HG03280 (cell line): ENCODE results near the gene CCDC136.

ENCODE experiments used
- ATAC-seq: cut with Tn5 transposase; IDR thresholded peaks from one replicate; pipeline ENCODE4 v1.9.1; 2021; ENCODE audit warnings: mild to moderate bottlenecking, moderate library complexity; ENCODE audit not compliant: unreplicated experiment

The CCDC136 gene

DNA sequence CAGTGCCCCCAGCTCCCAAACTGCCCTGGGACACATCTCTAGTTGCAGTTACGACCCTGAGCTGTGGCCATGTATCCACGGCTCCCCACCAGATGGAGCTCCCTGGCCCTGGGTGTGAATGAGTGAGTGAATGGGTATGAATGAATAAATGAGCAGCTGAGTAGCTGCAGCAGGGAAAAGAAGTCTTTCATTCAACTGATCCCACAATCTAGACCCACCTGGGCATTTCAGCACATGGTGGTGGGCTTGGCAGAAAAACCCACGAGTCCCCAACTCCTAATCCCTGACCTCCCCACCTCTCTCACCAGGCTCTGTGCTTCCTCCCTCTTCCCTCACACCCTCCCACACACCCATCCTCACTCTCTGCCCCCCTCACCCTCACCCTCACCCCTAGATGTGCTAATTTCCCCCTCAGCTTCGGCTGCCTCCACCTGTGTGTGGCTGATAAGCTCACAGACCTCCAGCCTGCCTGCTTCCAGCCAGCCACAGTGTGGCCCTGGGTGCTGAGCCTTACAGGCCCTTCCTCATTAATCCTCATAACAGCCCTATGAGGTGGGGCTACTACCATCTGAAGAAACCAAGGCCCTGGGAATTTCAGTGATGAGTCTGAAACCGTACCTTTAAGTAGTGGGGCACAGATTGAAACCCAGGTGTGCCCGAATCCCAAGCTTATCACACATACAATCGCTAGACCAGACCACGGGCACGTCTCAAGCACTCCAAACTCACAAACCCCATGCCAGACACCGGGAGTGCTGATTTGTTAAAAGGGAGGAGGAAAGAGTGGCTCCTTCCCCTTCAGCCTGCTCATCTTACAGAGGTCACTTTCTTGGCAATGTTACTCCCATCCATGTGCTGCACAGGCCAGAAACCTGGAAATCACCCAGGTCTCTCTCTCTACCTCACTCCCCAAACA is 68.6 kb downstream of the CCDC136 start:
- no peak for ATAC-seq

DNA sequence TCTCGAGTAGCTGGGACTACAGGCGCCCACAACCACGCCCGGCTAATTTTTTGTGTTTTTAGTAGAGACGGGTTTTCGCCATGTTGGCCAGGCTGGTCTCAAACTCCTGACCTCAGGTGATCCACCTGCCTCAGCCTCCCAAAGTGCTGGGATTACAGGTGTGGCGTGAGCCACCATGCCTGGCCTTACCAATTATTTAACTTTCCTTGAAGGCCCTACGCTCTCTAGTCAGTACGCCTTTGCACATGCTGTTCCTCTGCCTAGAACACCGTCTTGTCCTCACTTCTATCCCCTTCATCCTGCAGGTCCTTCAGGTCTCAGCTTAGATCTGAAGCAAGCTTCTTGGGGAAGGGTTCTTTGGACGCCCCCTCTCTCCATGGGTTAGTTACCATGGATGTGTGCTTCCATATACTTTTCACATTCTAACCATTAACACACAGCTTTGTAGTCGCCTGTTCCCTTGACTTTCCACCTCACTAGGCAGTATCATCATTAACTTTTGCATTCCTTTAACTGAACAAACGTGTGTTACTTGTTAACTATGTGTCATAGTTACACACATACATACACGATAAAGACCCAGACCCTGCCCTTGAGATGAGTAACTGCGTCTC is 70.3 kb downstream of the CCDC136 start:
- ATAC-seq, result no peak

GRCh38 chr7:128862571-128863432 is 71.0 kb downstream of the CCDC136 start, which contains the start of gene ATP6V1F:
Gene ATP6V1F, plus strand, starts transcription at chr7:128862856. Its CDS starts 49 bp downstream, at chr7:128862905.
- peak; percentile 85 for ATAC-seq

DNA sequence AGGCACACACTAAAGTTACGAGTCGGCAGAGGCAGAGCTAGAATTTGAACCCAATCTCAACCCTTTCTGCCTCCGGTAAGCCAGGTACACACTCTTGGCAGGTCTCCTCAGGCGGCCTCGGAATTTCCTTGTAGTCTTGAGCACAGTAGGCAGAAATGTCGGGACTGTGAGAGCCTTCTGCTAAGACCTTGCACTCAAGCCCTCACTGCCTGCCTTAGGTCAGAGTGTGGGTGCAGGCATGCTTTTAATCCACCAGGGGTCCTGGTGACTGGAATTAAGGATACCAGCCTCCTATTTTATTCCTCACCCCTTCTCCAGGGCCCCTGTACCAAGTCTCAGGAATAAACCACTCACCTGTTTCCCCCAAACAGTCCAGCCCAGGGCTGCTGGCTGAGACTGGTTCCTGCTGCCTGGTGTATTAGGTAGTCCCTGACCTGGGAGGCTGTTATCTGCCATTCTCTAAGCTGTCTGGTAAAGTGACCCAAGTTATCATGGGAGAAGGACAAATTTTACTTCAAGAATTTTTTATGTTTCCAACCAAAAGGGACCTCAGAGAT is 71.7 kb downstream of the CCDC136 start:
- peak; percentile 45 for ATAC-seq

DNA sequence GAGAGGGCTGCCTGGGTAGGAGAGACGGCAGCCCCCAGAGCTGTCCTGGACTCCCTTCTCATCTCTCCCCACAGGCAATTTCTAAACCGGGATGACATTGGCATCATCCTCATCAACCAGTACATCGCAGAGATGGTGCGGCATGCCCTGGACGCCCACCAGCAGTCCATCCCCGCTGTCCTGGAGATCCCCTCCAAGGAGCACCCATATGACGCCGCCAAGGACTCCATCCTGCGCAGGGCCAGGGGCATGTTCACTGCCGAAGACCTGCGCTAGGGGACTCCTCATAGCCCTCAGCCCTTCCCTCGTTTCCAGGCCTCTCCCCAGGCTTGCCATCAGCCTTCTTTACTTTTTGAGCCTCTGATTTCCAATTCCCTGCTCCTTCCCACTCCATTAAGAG is 73.5 kb downstream of the CCDC136 start:
- no peak for ATAC-seq

DNA sequence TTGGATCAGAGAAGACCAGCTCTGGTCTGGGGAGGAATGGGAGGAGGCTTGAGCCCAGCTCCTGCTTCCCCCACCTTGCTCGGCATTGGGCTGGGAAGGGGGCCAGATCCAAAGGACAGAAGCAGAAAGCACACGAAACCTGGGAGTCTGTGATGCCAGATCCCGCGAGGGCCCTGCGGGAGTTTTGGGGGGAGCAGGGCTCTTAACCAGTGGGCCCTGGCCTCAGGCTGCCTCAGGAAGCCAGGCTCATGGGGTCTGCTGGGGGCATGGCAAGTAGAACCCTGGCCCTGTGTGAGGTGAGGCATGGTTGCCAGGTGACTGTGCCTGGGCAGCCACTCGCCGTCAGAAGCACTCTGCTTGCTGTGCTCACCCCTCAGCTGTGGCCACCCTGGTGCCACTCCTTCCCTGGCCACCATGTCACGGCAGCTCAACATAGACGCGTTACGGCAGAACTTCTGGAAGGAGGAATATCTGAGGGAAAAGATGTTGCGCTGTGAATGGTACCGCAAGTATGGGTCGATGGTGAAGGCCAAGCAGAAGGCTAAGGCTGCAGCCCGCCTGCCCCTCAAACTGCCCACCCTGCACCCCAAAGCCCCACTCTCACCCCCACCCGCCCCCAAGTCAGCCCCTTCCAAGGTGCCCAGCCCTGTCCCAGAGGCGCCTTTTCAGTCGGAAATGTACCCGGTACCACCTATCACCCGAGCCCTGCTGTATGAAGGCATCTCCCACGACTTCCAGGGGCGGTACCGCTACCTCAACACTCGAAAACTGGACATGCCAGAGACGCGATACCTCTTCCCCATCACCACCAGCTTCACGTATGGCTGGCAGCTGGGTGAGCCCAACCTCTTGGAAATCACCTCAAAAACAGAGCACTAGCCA is 74.5 kb downstream of the CCDC136 start:
- ATAC-seq, result no peak

GRCh38 chr7:128867241-128867640 is 75.5 kb downstream of the CCDC136 start:
- ATAC-seq, result no peak

DNA sequence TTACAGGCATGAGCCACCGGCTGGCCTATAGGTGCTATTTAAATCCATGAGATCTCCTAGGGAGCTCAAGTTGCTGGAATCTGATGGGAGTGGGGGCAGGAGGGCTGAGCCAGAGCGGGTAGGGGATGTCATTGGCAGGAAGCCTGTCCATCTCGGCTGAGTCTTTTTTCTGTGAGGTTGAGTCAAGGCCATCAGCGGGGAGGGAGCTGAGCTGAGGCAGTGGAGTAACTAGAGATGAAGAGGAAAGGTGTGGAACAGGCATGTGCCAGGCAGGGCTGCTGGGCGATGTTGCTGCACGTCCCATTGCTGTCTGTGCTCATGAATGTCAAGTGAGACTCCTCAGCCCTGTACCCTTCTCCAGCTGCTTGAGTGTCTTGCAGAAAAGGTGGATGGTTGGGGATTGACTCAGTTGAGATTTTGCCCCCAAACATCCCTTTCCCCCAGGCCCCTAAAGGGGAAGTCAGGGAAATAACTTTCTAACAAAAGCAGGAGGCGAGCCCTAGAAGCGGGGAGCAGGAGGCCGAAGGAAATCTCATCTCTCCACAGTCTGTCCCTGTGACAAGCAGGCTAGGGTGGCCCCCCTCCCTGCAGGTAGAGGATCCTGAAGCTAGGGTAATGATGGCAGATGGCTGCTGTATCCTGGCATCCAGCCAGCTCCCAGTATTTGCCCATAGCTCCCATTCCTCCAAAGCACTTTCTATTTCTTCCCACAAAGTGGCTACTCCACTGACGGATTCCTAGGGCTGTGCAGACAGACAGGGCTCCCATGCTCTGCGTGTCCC is 76.3 kb downstream of the CCDC136 start:
- ATAC-seq, result no peak

DNA sequence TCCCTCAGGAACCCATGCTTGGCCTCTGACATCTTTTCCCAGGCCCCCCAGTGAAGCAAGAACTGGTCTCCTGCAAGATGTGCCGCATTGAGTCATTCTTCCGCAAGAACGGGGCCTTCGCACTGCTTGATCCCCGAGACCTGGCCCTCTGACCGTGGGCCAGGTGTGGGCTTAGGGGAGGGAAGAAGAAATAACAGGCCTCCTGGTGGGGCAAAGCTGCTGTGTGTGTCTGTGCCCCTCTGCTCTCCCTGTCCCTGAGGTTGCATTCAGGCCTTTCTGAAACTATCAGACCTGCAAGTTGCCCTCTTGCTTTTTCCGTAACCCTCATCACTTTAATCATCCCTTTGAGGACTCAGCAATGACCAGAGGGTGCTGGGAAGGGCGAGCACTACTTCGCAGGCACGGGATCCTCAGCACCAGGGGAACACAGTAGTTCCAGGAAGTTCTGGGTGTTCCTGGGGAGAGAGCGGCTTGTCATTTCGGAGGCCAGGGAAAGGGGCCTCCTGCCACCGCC is 76.9 kb downstream of the CCDC136 start:
- no peak for ATAC-seq

- ATAC-seq, result peak; percentile 59
Observed at GRCh38 chr7:128869138-128869943, 77.6 kb downstream of the CCDC136 start.

DNA sequence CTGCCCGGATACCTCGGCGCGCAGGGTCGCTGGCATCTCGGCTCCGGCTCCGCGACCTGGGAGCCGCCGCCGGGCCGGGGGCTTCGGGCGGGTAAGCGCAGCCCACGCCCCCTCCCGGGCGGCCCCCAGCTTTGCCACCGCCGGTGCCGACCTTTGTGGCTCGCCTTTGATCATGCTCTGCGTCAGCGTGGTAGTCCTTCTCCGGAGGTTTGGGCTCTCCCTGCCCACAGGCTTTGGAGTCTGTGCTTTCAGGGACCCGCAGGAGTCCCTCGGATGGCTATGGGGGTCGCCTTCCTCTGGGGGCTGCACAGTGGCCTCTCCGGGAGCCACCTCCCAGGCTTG is 78.1 kb downstream of the CCDC136 start:
- ATAC-seq, result peak; percentile 21

DNA sequence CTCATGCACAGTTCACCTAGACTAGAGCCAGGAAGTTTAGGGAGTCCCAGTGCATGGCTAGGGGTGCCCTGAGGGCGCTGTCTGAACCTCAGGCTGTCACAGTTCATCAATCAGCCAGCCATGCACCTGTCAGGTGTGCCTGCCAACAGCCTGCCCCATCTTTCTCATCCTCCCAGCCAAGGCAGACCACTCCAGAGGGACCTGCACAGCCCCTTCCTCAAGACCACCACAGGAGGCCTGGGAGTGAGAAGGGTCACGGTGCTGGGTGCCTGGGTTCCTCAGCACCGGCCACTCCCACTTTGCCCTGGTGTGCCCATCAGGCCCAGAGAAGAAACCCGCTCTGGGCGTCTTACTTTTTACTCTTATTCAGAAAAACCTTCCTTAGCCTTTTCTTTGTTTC is 79.3 kb downstream of the CCDC136 start:
- ATAC-seq, result no peak
